IMR-90 (cell line): Measurements from ENCODE around the gene TESK2.

Experiments used
- CHD1 ChIP-seq: IDR thresholded peaks from 2 replicates; pipeline ENCODE4 v1.6.1; 2012; ENCODE audit warnings: low read depth, low read length, improper control_type of control experiment
- FOS ChIP-seq: fragments of 150-350 bp; IDR thresholded peaks from 2 replicates; pipeline ENCODE4 v1.6.1; 2016; ENCODE audit warnings: low read depth, low read length
- NFE2L2 ChIP-seq: fragments of 150-350 bp; IDR thresholded peaks from 2 replicates; pipeline ENCODE4 v1.6.1; 2016; ENCODE audit warnings: low read depth, mild to moderate bottlenecking, low read length
- POLR2A ChIP-seq: IDR thresholded peaks from 2 replicates; pipeline ENCODE4 v1.6.1; 2012; ENCODE audit warnings: mild to moderate bottlenecking, low read depth, low read length
- RAD21 ChIP-seq: IDR thresholded peaks from 2 replicates; pipeline ENCODE4 v1.6.1; 2012; ENCODE audit warnings: low read length, improper control_type of control experiment
- RFX5 ChIP-seq: IDR thresholded peaks from 2 replicates; pipeline ENCODE4 v1.8.0; 2012; ENCODE audit warnings: low read depth, mild to moderate bottlenecking, low read length, moderate library complexity
- TF ChIP-seq, protein P1 (sequence below): fragments of 150-350 bp; IDR thresholded peaks from 2 replicates; pipeline ENCODE4 v1.6.1; 2017; ENCODE audit warnings: mild to moderate bottlenecking, antibody characterized with exemption, low read length, low read depth
- TF ChIP-seq, protein P2 (sequence below): conservative IDR thresholded peaks from 2 replicates; pipeline ENCODE4 v1.5.1; 2012; ENCODE audit warnings: mild to moderate bottlenecking, low read depth, low read length, improper control_type of control experiment

DNA sequence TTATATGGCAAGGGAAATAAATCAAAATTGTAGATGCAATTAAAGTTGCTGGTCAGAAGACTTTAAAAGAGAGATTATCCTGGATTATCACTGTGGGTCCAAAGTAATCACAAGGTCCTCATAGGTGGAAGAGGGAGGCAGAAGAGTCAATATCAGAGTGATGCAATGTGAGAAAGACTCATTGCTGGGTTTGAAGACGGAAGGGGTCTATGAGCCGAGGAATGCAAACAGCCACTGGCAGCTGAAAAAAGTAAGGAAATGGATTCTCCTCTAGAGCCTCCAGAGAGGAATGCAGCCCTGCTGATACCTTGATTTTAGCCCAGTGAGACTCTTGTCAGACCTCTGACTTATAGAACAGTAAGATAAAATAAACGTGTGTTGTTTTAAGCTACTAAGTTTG lies 90.9 kb downstream of the TESK2 start:
- TF ChIP-seq, protein P1, sequence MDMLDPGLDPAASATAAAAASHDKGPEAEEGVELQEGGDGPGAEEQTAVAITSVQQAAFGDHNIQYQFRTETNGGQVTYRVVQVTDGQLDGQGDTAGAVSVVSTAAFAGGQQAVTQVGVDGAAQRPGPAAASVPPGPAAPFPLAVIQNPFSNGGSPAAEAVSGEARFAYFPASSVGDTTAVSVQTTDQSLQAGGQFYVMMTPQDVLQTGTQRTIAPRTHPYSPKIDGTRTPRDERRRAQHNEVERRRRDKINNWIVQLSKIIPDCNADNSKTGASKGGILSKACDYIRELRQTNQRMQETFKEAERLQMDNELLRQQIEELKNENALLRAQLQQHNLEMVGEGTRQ = no peak
- TF ChIP-seq, protein P2, sequence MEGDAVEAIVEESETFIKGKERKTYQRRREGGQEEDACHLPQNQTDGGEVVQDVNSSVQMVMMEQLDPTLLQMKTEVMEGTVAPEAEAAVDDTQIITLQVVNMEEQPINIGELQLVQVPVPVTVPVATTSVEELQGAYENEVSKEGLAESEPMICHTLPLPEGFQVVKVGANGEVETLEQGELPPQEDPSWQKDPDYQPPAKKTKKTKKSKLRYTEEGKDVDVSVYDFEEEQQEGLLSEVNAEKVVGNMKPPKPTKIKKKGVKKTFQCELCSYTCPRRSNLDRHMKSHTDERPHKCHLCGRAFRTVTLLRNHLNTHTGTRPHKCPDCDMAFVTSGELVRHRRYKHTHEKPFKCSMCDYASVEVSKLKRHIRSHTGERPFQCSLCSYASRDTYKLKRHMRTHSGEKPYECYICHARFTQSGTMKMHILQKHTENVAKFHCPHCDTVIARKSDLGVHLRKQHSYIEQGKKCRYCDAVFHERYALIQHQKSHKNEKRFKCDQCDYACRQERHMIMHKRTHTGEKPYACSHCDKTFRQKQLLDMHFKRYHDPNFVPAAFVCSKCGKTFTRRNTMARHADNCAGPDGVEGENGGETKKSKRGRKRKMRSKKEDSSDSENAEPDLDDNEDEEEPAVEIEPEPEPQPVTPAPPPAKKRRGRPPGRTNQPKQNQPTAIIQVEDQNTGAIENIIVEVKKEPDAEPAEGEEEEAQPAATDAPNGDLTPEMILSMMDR = no peak
- TF ChIP-seq FOS = no peak
- no peak for TF ChIP-seq POLR2A
- no peak for TF ChIP-seq RAD21
- no peak for TF ChIP-seq NFE2L2
- TF ChIP-seq RFX5 = no peak
- TF ChIP-seq CHD1 = no peak
